HG03571 (cell line): ENCODE data around the gene BAK1.
"Not testable (repeated sequence)": the region's sequence is repeated elsewhere in the genome, so short reads cannot be mapped to it uniquely, and the experiment has no call there.

Experiments
- ATAC-seq: cut with Tn5 transposase; IDR thresholded peaks from one replicate; pipeline ENCODE4 v1.9.1; 2021; ENCODE audit not compliant: unreplicated experiment

BAK1 gene

DNA sequence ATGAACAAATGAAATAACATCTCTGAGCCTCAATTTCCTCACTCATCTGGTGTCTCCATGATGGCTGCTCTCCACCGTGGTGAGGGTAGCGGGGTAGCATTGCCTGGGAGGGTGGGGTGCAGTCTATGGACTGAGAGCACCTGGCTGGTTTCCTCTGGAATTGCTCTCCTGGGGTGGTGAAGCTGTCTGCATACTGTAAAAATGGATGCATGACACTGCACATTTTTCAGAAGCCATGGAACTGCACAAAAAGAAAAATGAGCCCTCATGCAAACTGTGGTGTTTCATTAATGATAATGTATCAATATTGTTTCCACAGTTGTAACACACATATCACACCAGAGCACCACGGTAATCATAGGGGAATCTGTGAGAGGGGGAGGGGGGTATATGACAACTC is 28.9 kb upstream of the BAK1 start:
- ATAC-seq: no peak

DNA sequence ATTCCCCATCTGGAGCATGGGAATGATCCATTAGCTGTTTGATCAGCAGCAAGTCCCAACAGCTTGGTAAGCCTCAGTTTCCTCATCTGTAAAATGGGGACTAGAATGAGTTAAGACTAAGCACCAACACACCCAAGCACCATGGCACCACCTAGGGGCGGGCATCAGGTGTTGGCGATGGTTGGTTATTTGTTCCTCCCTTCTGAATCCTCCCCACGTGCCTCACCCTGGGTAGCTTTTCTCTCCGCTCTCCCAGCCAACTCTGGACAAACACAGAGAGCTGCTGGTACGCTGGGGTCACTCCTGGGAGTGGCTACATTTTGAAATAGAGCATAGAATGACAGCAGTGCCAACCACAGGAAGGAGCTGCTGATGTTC is 27.7 kb upstream of the BAK1 start:
- no peak for ATAC-seq

DNA sequence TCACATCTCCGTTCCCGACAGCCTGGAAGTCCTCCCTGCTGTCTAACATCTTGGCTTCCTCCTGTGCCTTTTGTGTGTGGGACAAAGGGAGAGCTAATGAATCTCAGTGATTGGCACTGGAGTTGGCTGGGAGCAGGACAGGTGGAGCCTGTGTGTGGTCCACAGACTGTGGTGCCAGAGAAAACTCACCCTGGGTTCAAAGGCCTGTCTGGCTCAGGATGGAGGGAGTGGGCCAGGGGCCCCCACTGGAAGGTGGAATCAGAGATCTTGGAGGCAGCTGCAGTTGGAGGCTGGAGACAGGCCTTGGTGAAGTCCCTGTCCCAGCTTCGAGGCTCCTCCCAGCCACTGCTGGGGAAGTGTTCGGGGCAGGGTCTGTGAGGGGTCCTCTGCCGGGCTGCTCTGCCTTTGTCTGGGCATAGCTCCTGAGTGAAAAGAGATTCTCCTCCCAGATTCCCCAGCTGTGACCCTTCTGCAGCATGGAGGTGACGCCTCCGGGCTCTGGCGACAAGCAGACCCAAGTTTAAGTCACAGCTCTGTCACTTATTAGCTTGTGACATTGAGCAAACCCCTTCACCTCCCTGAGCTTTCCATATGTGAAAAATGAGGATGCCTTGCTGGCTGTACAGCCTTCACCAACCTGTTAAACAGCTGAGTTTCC is 27.2 kb upstream of the BAK1 start:
- no peak for ATAC-seq

DNA sequence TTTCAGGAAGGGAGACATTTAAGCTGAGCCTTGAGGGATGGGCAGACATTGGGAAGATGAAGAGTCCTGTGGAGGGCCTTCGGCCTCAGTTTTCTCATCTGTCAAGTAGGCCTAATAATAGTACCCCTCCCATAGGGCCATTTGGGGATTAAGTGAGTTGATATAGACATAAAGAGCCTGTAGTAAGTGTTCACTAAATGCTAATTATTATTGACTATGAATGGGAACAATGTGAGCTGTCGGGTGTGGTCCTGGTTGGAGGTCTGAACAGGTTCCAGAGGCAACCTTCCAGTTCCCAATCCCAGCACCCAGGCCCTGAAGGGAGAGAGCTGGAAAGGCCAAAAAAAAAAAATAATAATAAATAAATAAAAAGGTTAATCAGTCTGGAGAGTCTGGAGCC is 26.6 kb upstream of the BAK1 start:
- no peak for ATAC-seq

DNA sequence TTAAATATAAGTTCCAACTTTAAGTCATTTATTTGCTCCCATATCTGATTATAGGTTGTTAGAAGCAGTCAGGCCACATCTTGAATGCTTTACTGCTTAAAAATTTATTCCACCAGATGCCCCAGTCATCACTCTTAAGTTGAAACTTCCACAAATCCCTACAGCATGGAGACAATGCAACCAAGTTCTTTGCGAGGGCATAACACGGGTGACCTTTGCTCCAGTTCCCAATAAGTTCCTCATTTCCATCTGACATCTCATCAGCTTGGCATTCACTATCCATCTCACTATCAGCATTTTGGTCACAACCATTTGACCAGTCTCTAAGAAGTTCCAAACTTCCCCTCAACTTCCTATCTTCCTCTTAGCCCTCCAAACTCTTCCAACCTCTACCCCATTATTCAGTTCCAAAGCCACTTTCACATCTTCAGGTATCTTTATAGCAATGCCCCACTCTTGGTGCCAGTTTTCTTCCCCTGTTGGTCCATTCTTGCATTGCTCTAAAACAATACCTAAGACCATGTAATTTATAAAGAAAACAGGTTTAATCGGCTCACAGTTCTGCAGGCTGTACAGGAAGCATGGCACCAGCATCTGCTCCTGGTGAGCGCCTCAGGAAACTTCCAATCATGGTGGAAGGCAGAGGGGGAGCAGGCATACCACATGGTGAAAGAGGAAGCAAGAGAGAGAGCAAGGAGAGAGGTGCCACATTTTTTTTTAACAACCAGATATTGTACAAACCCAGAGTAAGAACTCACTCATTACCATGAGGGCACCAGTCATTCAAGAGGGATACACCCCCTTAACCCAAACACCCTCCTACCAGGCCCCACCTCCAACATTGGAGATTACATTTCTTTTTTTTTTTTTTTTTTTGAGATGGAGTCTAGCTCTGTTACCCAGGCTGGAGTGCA is 25.1 kb upstream of the BAK1 start:
- no peak for ATAC-seq

DNA sequence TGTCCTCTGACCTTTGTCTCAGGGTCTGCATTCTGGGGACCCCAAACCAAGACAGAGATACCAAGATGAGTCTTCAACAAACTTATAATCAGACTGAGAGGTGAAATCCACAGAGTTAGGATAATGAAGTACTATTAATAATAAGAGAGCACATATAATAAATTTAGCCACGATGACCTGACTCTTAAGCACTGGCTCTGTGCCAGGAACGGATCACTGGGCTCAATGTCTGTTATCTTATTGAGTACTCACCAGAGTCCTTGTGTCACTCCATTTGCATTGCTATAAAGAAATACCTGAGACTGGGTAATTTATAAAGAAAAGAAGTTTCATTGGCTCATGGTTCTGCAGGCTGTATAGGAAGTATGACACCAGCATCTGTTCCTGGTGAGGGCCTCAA is 22.1 kb upstream of the BAK1 start:
- ATAC-seq: no peak

DNA sequence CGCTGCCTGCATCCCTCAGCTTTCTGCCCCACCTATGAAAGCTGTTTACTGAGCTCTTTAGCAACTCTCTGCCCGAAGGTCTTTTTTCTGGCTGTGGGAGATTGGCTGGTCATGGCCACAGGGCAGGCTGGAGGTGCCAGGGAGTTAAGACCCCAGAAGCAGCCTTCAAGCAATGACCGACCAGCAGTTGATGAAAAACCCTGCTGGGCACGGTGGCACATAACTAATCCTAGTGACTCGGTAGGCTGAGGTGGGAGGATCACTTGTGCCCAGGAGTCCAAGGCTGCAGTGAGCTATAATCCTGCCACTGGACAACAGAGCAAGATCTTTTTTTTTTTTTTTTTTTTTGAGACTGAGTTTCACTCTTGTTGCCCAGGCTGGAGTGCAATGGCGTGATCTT is 20.7 kb upstream of the BAK1 start:
- no peak for ATAC-seq

DNA sequence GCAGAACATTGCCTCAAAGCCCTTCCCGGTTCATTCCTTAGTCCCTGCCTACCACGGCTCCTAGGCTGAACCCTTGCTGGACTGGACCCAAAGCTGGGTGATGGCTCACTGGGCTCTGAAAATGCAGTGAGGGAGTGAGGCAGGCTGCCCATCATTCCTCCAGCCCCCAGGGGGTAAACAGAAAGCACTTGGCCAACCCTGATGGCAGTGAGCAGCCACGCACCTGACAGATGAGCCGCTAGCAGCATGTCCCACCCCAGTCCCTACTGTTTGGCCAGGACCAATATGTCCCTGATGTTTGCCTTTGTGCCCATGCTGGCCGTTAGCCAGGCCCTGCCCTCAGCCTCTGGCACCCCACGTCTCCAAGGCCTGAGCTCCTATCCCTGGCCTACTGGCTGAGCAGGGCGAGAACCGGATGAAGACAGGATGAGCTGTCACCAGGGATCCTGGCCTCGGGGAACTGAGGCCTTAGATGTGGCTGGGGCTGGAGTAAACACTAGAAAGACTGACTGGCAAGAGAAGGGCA is 19.4 kb upstream of the BAK1 start:
- ATAC-seq: no peak

DNA sequence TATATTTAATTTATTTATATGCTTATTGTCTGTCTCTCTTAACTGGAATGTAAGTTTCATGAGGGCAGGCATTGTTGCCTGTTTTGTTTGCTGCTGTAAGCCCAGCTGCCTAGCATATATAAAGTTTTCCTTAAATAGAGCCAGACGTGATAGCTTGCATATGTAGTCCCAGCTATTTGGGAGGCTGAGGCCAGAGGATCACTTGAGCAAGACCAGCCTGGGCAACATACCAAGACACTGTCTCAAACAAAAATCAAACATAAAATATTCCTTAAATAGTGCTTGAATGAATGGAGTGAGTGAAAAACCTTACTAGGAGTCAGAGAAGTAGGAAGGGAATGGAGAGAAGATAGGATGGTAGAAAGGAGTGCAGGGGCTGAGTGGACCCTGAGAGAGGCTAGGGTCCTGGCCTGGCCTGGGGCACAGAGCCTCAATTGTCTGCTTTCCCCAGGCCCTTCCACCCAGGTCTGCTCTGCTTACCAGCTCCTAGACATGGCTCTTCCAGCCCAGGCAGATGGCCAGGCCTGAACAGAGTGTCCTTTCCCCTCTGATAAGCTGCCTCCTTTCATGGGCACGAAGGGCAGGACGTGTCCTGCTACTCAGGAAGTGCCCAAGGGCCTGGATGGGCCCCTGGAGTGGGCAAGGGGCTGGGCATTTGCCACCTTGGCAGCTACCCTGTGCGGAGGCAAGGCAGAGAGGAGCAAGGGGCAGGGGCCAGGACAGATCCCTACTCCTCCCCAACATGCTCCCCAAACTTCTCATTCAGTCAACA is 17.7 kb upstream of the BAK1 start:
- ATAC-seq: no peak

DNA sequence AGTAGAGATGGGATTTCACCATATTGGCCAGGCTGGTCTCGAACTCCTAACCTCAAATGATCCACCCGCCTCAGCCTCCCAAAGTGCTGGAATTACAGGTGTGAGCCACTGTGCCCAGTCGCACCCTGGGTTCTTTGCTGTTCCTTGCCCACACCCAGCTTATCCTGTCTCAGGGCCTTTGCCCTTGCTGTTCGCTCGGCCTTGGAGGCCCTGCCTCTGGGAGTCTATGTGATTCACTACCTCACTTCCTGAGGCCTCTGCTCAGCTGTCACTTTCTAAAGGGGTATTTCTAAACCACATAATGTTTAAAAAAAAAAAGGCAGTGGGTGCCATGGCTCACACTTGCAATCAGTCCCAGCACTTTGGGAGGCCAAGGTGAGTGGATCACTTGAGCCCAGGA is 16.8 kb upstream of the BAK1 start:
- ATAC-seq: not testable (repeated sequence)

DNA sequence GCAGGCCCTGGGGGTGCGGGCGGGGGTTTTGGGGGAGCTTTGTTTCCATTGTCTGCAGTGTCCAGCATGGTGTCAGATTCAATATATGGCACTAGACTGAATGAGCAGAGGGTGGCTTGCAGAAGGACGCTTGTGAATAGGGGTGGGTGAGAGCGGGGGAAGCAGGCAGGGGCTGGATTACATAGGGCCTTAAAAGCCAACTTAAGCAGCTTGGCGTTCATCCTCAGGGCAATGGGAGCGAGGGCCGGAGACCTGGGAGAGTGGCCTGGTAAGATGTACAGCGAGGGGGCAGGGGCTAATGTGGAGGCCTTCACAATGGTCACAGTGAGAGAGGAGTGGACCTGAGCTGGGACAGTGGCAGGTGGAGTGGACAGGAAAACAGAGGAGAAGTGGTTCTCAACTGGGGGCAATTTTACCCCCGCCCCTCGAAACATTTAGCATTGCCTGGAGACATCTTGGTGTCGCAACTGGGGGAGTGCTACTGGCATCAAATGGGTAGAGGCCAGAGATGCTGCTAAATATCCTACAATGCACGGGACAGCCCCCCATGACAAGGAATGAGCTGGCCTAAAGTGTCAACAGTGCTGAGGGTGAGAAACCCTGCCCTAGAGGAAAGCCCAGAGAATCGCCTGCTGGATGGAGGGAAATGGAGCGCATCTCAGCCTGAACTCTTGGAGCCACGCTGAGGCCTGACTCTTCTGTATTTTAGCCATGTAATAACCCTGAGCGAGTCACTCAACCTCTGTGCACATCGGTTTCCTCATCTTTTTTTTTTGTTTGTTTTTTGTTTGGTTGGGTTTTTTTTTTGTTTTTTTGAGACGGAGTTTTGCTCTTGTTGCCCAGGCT is 15.1 kb upstream of the BAK1 start:
- ATAC-seq: no peak

DNA sequence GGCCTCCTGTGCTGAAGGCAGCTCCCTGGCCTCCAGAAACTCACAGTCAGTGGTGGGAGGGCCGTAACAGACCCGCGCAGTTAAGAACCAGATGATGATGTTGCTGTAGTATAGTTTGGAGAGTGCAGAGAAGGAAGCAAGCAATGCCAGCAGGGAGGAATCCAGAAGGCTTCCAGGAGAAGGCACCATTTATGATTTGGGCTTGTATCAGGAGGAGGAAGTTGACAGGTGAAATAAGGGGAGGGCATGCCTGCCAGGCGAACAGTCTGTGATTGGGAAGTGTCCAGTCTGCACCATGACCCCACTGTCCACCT is 13.3 kb upstream of the BAK1 start:
- no peak for ATAC-seq

DNA sequence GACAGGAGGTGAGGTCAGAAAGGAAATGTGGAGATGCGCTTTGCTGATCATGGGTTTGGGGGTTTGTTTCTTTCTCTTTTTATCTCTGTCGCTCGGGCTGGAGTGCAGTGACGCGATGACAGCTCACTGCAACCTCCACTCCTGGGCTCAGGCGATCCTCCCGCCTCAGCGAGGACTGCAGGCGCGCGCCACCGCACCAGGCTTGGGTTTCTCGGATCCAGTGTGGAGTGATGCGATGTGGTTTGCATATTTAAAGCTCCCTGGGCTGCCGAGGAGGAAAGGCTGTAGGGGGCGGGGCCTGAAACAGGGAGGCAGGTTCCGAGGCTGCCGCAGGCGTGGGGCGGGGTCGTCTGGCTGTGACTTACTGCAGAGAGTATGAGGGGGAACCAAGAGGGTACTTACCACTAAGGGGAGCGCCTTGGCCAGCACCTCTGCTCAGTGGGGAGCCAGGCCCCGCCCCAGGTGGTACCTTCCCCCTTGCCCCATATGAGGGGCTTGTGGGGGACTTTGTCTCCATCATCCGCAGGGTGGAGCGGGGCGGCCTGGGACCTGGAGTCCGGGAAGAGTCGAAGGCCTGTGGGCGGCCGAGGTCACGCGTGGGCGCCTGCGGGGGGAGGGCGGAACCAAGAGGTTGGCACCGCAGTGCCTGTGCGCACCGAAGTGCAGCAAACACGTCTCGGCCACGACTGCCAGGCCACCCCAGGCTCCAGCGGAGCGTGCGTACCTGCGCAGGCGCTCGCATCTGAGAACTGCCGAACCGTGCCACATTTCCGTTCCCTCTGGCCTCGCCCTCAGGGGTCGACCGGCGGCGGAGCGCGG is 12.7 kb upstream of the BAK1 start:
- peak; percentile 60 for ATAC-seq

DNA sequence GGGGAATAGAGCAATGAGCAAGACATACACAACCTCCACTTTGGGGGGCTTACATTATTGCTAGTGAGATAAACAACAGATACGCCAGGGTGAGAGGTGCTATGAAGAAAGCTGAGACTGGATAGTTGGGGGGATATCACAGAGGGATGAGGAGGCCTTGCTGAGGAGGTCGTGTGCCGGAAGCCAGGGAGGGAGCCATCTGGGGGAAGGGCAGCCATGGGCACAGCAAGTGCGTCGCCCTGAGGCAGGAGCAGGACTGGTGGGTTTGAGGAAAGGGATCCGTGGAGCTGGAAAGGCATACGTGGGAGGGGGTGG is 12.2 kb upstream of the BAK1 start:
- ATAC-seq: no peak

DNA sequence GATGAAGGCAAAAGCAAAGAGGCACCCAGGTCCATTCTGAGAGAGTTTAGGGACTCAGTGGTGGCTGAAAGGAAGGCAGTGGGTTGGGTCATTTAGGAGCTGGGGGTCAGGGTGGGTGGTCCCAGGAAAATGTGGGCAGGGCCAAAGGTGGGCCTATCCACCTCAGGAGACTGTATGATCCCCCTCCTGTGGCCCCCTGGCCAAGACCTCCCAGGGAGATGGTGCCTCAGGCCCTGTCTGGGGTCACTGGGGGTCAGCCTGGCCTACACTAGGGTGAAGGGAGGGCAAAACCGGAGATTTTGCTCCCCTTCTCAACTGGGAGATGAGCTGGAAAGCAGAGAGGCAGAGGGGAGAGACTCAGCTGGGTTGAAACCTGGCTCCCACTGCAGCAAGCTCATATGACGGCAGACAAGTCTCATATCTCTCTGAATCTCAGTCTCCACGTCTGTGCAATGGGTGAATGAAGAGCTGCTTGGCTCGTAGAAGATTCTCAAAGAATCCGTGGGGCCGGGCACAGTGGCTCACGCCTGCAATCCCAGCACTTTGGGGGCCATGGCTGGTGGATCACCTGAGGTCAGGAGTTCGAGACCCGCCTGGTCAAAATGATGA is 11.5 kb upstream of the BAK1 start:
- no peak for ATAC-seq

DNA sequence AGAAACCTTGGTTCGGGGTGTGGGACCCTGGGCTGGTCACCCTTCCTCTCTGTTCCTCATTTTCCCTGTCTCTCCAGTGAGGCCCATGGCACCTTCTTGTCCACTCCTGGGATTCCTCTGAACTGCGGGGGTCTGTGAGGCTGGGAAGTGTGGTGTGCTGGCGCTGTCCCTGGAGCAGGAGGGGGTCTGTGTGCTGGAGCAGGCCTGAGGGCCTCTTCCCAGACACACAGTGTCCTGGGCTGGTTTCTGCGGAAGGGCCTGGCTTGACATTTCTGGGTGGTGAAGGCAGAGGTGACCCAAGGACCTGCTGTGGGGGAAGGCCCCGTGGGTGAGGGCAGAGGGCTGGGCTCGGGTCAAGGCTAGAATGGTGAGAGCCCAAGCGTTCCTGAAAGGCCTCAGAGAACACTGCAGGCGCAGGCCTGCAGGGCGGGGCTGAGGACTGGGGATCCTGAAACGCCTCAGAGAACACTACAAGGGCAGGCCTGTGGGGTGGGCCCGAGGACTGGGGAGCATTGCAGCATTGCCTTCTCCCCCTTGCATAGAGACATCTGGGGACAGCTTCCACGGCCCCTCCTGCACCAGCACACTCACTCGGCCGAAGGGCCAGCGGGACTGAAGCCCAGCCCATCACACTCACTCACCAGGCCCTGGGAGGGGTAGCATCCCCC is 10.6 kb upstream of the BAK1 start:
- ATAC-seq: no peak

DNA sequence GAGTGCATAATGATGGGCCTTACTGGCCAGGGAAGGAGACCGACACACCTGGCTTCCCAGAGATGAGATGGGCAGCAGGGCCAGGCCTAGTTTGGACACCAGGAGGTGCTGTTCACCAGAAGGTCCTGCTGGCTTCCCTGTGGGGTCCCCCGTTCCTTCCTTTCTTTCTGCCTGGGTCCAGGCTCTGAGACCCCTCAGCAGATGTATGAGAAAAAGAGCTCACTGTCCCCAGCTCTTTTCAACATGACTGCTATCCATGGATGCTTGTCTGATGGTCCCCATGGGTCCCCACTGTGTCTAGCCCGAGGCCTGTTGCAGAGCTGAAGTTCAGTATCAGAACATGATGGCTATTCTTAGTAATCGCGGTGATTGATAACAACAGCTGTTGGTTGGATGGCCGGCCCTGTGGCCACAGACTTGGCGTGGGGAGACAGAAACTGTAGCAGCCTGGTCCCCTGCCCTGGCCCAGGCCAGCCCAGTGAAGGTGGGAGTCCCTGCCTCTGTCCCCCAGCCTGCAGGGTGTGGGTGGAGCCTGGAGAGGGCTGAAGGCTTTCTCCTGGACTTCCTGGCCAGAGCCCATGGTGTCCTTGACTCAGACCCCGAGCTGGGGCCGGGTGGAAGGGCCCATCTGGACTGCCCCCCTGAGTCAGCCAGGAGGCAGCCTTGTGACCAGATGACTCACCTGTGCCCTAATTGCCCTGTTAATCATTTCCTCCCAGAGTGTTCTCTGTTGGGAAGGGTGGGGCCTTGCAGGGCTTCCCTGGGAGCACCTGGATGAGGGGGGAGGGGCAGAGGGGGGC is 9.9 kb upstream of the BAK1 start:
- no peak for ATAC-seq

DNA sequence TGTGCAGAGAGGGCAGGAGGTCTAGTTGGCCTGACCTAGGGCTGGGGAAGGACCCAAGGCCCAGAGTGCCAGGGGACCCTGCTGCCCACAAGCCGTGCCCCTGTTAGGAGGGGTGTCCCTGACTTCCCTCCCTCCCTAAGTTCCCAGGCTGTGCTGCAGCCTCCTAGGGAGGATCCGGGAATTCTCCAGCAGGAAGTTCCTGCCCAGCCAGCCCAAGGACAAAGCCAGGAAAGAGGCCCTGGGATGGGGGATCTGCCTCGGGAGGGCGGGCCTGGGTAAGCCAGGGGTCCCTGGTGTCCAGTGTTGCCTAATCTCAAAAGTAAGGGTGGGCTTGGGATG is 9.3 kb upstream of the BAK1 start:
- no peak for ATAC-seq

DNA sequence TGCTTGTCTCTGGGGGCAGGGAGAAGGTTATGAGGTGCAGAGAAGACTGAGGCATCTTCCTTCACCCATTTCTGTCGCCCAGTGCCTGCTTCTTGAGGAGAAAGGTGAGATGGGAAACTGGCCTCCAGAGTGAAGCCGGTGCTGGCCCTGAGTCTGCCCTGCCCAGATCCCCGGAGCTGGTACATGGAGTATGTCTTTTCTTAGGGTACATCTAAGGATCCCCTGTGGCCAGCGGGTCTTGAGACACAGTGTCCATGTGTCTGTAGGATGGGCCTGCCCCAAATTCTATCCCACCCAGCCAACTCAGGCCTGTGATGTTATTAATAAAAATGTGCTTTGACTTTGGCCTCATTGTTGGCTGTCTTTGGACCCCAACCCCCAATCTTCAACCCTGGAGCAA is 8.8 kb upstream of the BAK1 start:
- ATAC-seq: no peak
